ENCODE data around the gene TCEAL1.
"Not testable (repeated sequence)": the region's sequence is repeated elsewhere in the genome, so short reads cannot be mapped to it uniquely, and the experiment has no call there.

TCEAL1 gene

GRCh38 chrX:103637604-103638338 is 9.0 kb downstream of the TCEAL1 start:
- no peak overlapping the region for H3K4me3 ChIP-seq (ENCODE audit: low read depth, low read length)
- TF ChIP-seq CTCF (conservative IDR thresholded peaks at IDR 0.05; ENCODE audit: low read depth, low read length), result no peak
- no peak for DNase-seq (ENCODE audit: low read depth)

DNA sequence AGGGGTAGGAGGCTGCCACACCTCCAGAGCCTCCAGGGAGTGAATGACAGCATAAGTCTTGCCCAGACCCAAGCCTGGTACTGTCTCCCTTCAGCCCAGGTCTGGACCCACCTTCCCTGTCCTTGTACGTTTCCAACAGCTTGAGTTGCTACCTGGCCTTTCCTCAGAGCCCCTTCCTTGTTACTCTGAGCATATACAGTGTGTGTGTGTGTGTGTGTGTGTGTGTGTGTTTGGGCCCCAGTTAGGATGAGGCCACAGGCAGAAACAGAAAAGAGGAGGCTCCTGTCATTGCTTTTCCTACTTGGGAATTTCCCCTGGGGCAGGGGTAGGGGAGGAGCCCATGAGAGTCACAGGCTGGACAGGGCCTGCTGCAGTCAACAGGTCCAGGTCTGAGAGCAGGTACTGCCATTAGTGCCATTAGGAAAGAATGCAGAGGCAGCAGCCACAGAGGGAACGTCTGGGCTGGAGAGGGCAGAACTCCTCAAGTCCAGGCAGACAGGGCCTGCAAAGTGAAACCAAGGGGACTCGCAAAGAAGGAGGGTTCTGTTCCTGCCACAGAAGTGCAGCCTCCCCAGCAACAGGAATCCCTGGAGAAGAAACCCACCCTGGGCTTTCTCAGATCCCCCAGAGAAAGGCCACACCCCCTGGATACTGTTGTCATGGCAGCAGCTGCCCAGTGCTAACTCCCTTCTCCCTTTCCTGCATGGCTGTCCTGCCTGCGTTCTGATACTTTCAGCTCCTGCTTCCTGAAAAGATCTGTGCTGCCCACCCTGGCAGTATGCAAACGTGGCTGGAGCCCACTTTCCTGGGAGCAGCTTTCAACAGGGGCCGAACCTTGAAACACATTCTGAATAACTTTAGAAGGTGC is 9.9 kb downstream of the TCEAL1 start:
- H3K4me3 ChIP-seq (ENCODE audit: low read depth, low read length); DNase-seq (ENCODE audit: low read depth): not testable (repeated sequence)

DNA sequence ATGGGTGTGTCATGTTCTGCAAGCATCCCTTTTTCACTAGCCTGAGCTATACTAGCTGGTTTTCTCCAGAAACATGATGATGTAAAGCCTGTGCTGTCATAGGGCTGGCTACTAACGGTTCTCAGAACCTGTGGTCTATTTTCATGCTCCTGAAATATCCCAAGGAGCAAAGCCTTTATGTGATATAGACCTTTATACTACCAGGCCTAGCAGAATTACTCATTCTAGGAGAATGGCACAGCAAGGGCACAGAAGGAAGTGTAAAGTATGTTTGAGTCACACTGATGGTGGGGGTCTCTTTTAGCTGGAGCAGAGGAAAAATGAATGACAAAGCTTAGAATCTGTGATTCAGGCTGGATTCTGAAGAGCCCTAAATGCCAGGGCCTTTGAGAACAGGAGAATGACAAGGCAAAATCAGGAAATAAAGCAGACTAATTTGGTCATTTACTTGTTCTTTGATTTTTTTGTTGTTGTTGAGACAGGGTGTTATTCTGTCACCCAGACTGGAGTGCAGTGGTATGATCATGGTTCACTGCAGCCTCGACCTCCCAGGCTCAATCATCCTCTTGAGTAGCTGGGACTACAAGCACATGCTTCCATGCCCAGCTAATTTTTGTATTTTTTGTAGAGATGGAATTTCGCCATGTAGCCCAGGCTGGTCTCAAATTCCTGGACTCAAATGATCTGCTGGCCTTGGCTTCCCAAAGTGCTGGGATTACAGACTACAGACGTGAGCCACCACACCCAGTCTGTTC is 11.8 kb downstream of the TCEAL1 start:
- H3K4me3 ChIP-seq (ENCODE audit: low read depth, low read length), result no peak overlapping the region
- peak; percentile 45 for DNase-seq (ENCODE audit: low read depth)
- no peak for TF ChIP-seq CTCF (conservative IDR thresholded peaks at IDR 0.05; ENCODE audit: low read depth, low read length)

DNA sequence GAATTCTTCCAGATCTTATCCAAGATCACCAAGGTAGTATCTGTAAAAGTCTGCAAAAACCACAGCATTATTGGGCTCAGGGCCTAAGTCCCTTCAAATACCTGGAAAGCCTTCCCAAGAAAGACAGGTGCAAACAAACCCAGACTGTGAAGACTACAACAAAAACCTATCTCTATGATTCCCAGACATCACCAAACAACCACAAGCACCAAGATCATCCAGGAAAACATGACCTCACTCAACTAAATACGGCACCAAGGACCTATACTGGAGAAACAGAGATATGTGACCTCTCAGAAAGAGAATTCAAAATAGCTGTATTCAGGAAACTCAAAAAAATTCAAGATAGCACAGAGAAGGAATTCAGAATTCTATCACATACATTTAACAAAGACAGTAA is 15.3 kb downstream of the TCEAL1 start:
- TF ChIP-seq CTCF (conservative IDR thresholded peaks at IDR 0.05; ENCODE audit: low read depth, low read length), result no peak
- H3K4me3 ChIP-seq (ENCODE audit: low read depth, low read length), result no peak overlapping the region

DNA sequence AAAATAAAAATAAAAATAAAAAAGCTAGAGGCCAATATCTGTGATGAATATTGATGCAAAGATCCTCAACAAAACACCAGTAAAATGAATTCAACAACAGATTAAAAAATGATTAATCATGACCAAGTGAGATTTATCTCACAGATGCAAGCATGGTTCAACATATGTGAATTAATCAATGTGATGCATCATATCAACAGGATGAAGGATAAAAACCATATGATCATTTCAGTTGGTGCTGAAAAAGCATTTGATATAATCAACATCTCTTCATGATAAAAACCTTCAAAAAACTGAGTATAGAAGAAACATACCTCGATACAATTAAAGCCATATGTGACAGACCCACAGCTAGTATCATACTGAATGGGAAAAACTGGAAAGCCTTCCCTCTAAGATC is 18.9 kb downstream of the TCEAL1 start:
- TF ChIP-seq CTCF (conservative IDR thresholded peaks at IDR 0.05; ENCODE audit: low read depth, low read length), result no peak
- no peak overlapping the region for H3K4me3 ChIP-seq (ENCODE audit: low read depth, low read length)
- DNase-seq (ENCODE audit: low read depth), result no peak

More for the DNA sequence above, 15.3 kb downstream of the TCEAL1 start:
- no peak for DNase-seq (ENCODE audit: low read depth)

GRCh38 chrX:103651151-103651773 is 22.5 kb downstream of the TCEAL1 start:
- TF ChIP-seq CTCF (conservative IDR thresholded peaks at IDR 0.05; ENCODE audit: low read depth, low read length), result no peak
- H3K4me3 ChIP-seq (ENCODE audit: low read depth, low read length), result no peak overlapping the region
- no peak for DNase-seq (ENCODE audit: low read depth)

GRCh38 chrX:103655230-103656000 is 26.6 kb downstream of the TCEAL1 start:
- not testable (repeated sequence) for H3K4me3 ChIP-seq (ENCODE audit: low read depth, low read length); DNase-seq (ENCODE audit: low read depth)

Data from choroid plexus epithelial cell (primary cell).